SK-N-SH (cell line): ENCODE measurements around the gene CCDC27. TPM values are rescaled to one million over a fixed set of nuclear protein-coding genes. Genes with fewer than 3 reads are reported as not detected.

ENCODE experiments used
- CTCF ChIA-PET: fragments of 300-600, 350-600 bp; formaldehyde crosslinking; extraction: SDS; loops from one replicate; lab custom pipeline; 2021; lab: Yijun Ruan, JAX
- POLR2A ChIA-PET: fragments of 350-600 bp; sonication (Branson Sonifier 250); formaldehyde crosslinking; extraction: SDS; loops from one replicate; lab custom pipeline; 2020; ENCODE audit warnings: antibody characterized with exemption, inconsistent platforms; lab: Yijun Ruan, JAX
- DNase-seq: peaks from one replicate; pipeline ENCODE4 v3.0.0; 2012
- H2AFZ ChIP-seq: fragments of 200-600 bp; sonication (generic); 2 replicates; pipeline ENCODE4 v1.8.1; 2016; ENCODE audit warnings: antibody characterized with exemption, mild to moderate bottlenecking, low read depth
- H3F3A ChIP-seq: fragments of 200-600 bp; sonication (generic); replicated peaks from 2 replicates; pipeline ENCODE3; 2016; ENCODE audit warnings: antibody characterized with exemption, mild to moderate bottlenecking; ENCODE audit not compliant: insufficient read depth
- H3K27ac ChIP-seq, 2 experiments: fragments of 200-500 bp in 1 of 2; fragments of 200-600 bp in 1 of 2; sonication (Bioruptor generic) in 1 of 2; sonication (generic), shearing (Covaris generic) in 1 of 2; 2 replicates each; pipeline versions ENCODE4 v1.5.1 to v1.6.1; 2014 to 2016; ENCODE audit warnings: low read depth in 2 of 2, inconsistent platforms in 1 of 2, low read length in 1 of 2, mild to moderate bottlenecking in 1 of 2, mixed read lengths in 1 of 2
- H3K27me3 ChIP-seq: fragments of 200-600 bp; sonication (generic), shearing (Covaris generic); 2 replicates; pipeline ENCODE4 v1.6.1; 2016; ENCODE audit warnings: mixed run types; ENCODE audit not compliant: insufficient read depth
- H3K36me3 ChIP-seq, 2 experiments: fragments of 200-500 bp in 1 of 2; fragments of 200-600 bp in 1 of 2; sonication (Bioruptor generic) in 1 of 2; sonication (generic) in 1 of 2; replicated peaks in 1 of 2; 2 replicates each; pipeline versions ENCODE3 to v1.5.1; 2014 to 2016; ENCODE audit warnings: low read length in 1 of 2, mild to moderate bottlenecking in 1 of 2; ENCODE audit not compliant: insufficient read depth in 2 of 2, control insufficient read depth in 1 of 2
- H3K4me1 ChIP-seq, 2 experiments: fragments of 200-500 bp in 1 of 2; fragments of 200-600 bp in 1 of 2; sonication (Bioruptor generic) in 1 of 2; sonication (generic), shearing (Covaris generic) in 1 of 2; 2 replicates each; pipeline versions ENCODE4 v1.5.1 to v1.6.1; 2014 to 2016; ENCODE audit warnings: low read depth in 1 of 2, low read length in 1 of 2, mixed run types in 1 of 2; ENCODE audit not compliant: insufficient read depth in 2 of 2, control insufficient read depth in 1 of 2
- H3K4me2 ChIP-seq: fragments of 200-600 bp; sonication (generic), shearing (Covaris generic); 2 replicates; pipeline ENCODE4 v1.6.1; 2017; ENCODE audit warnings: mixed run types
- H3K4me3 ChIP-seq, 2 experiments: fragments of 200-500 bp in 1 of 2; fragments of 200-600 bp in 1 of 2; sonication (Bioruptor generic) in 1 of 2; sonication (generic), shearing (Covaris generic) in 1 of 2; 2 replicates each; pipeline versions ENCODE4 v1.5.1 to v1.8.1; 2014 to 2016; ENCODE audit warnings: low read depth in 2 of 2, inconsistent platforms in 1 of 2, low read length in 1 of 2, mild to moderate bottlenecking in 1 of 2, mixed read lengths in 1 of 2, moderate library complexity in 1 of 2
- H3K79me2 ChIP-seq: fragments of 200-600 bp; sonication (generic); 2 replicates; pipeline ENCODE4 v1.8.1; 2017; ENCODE audit warnings: mild to moderate bottlenecking; ENCODE audit not compliant: insufficient read depth
- H3K9ac ChIP-seq: fragments of 200-600 bp; sonication (generic); 2 replicates; pipeline ENCODE4 v1.6.1; 2017; ENCODE audit warnings: mixed run types
- H3K9me2 ChIP-seq: fragments of 200-600 bp; sonication (generic); 2 replicates; pipeline ENCODE4 v1.6.1; 2017; ENCODE audit warnings: mixed run types
- H3K9me3 ChIP-seq: fragments of 200-600 bp; sonication (generic); 2 replicates; pipeline ENCODE4 v1.6.1; 2017; ENCODE audit warnings: mixed run types, mild to moderate bottlenecking, moderate library complexity
- H4K20me1 ChIP-seq: fragments of 200-600 bp; sonication (generic); 2 replicates; pipeline ENCODE4 v1.6.1; 2017; ENCODE audit warnings: mild to moderate bottlenecking, mixed run types; ENCODE audit not compliant: insufficient read depth
- EP300 ChIP-seq, 2 experiments: IDR thresholded peaks; 2 replicates each; pipeline versions ENCODE4 v1.4.0 to v1.6.1; 2012; ENCODE audit warnings: borderline replicate concordance in 1 of 2, low read depth in 1 of 2, low read length in 1 of 2
- FOSL2 ChIP-seq: IDR thresholded peaks from 2 replicates; pipeline ENCODE4 v1.4.0; 2012; ENCODE audit warnings: low read depth, mild to moderate bottlenecking, moderate library complexity, borderline replicate concordance
- GATA2 ChIP-seq: sonication (generic); formaldehyde crosslinking; IDR thresholded peaks from 2 replicates; pipeline ENCODE4 v1.5.0; 2020; ENCODE audit warnings: mild to moderate bottlenecking, missing genetic modification reagents
- MEF2A ChIP-seq: IDR thresholded peaks from 2 replicates; pipeline ENCODE4 v1.4.0; 2012; ENCODE audit warnings: low read depth, borderline replicate concordance
- NRF1 ChIP-seq: IDR thresholded peaks from 2 replicates; pipeline ENCODE4 v1.6.1; 2012; ENCODE audit warnings: low read depth, mild to moderate bottlenecking, low read length
- RCOR1 ChIP-seq: fragments of 150-350 bp; IDR thresholded peaks from 2 replicates; pipeline ENCODE4 v1.6.1; 2017; ENCODE audit warnings: antibody characterized with exemption, low read length
- RFX5 ChIP-seq: IDR thresholded peaks from 2 replicates; pipeline ENCODE4 v1.6.1; 2012; ENCODE audit warnings: mild to moderate bottlenecking, improper control_type of control experiment, low read length
- TCF12 ChIP-seq: IDR thresholded peaks from 2 replicates; pipeline ENCODE4 v1.4.0; 2012
- WGBS: methylation state at CpG from one replicate; pipeline ENCODE4 v1.1.6; 2017; ENCODE audit warnings: low lambda C conversion rate; 5-methylcytosine and 5-hydroxymethylcytosine counted together
- polyA plus RNA-seq, 3 experiments: library from polyadenylated mRNA; depleted of rRNA; stranded (reverse); fragments of >200 nt; gene quantifications; 2 replicates each; pipeline ENCODE4 v1.2.3, GENCODE V29; 2012
- small RNA-seq, 7 experiments: library from RNA; depleted of rRNA; stranded (forward); fragments of <200 nt; gene quantifications; one replicate each; pipeline ENCODE3, GENCODE V24; 2012
- TF ChIP-seq, protein P1 (sequence below): IDR thresholded peaks from 2 replicates; pipeline ENCODE4 v1.6.1; 2012; ENCODE audit warnings: mild to moderate bottlenecking, low read depth, low read length, moderate library complexity
- TF ChIP-seq, protein P2 (sequence below): IDR thresholded peaks from 2 replicates; pipeline ENCODE4 v1.4.0; 2012; ENCODE audit warnings: low read depth, borderline replicate concordance

Gene CCDC27
- polyA plus RNA-seq, 1 of the 3 experiments (the other 2 are of a cell fraction), result not detected

DNA sequence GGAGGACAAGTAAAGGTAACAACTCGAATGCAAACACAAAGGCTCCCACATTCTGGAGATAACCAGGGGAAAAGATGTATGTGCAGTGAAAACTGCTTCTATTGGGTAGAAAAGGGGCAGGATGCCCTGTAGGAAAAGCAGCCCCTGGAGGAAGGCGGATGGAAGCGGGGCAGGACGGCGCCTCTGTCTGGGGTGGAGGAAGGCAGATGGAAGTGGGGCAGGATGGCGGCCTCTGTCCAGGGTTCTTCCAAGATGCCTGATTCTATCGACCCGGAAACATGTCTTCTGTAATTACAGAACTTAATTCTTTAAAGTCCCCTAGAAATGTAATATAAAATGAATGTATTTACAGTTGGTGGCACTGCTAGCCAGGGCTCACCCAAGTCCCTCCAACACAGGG, 68.1 kb downstream of the CCDC27 start:
- no peaks in the 10 kb centered on the region for H3K79me2 ChIP-seq
- no peaks in the 10 kb centered on the region for H4K20me1 ChIP-seq
- H3K4me1 ChIP-seq, result peaks cover 0 to 43% of the 10 kb centered on the region in 2 experiments; a peak in 2 of 4 replicates
- H3K9ac ChIP-seq, result no peak overlapping the region
- no peak overlapping the region for H3K4me3 ChIP-seq
- no peaks in the 10 kb centered on the region for H3K9me3 ChIP-seq
- no peaks in the 10 kb centered on the region for H3F3A ChIP-seq
- 95% methylated on average over 8 of the region's 8 CpGs for WGBS
- peaks cover 0 to 36% of the 10 kb centered on the region in 2 experiments for H3K36me3 ChIP-seq
- no peak overlapping the region for H3K4me2 ChIP-seq
- H3K9me2 ChIP-seq, result no peaks in the 10 kb centered on the region
- peak overlapping the region in 1 of 2 experiments; percentile 99; a peak in 2 of 4 replicates for H3K27ac ChIP-seq
- DNase-seq, result no peak
- CTCF ChIA-PET, result interaction anchor here (0.9 kb wide), 1 partner anchor 79 kb away, joined by 3 read pairs; no protein-coding TSS in a partner anchor
- H2AFZ ChIP-seq, result no peak overlapping the region
- H3K27me3 ChIP-seq, result no peaks in the 10 kb centered on the region
- TF ChIP-seq RFX5 (no peak), TCF12 (no peak)
- TF ChIP-seq, protein P1, sequence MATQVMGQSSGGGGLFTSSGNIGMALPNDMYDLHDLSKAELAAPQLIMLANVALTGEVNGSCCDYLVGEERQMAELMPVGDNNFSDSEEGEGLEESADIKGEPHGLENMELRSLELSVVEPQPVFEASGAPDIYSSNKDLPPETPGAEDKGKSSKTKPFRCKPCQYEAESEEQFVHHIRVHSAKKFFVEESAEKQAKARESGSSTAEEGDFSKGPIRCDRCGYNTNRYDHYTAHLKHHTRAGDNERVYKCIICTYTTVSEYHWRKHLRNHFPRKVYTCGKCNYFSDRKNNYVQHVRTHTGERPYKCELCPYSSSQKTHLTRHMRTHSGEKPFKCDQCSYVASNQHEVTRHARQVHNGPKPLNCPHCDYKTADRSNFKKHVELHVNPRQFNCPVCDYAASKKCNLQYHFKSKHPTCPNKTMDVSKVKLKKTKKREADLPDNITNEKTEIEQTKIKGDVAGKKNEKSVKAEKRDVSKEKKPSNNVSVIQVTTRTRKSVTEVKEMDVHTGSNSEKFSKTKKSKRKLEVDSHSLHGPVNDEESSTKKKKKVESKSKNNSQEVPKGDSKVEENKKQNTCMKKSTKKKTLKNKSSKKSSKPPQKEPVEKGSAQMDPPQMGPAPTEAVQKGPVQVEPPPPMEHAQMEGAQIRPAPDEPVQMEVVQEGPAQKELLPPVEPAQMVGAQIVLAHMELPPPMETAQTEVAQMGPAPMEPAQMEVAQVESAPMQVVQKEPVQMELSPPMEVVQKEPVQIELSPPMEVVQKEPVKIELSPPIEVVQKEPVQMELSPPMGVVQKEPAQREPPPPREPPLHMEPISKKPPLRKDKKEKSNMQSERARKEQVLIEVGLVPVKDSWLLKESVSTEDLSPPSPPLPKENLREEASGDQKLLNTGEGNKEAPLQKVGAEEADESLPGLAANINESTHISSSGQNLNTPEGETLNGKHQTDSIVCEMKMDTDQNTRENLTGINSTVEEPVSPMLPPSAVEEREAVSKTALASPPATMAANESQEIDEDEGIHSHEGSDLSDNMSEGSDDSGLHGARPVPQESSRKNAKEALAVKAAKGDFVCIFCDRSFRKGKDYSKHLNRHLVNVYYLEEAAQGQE, result no peak
- TF ChIP-seq, all 33 proteins: peak for 0
- POLR2A ChIA-PET, result interaction anchor here (1.5 kb wide), 1 partner anchor 45 kb away, joined by 7 read pairs; no protein-coding TSS in a partner anchor

DNA sequence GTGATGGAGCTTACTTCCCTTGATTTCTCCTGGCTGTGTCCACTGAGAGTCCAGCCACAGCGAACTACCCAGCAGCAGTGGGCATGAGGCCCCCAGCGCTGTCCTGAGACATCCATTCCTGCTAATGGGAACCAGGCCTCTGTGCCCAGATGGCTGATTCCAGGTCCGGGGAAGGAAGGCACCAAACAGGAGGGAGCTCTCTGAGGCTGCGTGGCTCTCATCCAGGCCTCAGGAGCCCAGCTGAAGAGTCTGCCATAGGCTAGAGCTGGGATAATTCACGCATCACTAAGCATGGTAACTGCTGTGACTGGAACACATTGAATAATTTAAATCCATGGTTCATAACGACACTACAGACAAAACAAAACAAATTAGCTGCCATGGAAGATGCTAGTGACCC, 68.8 kb downstream of the CCDC27 start:
- Histone ChIP-seq H3K79me2 (no peaks in the 10 kb centered on the region), H3K9ac (no peak overlapping the region), H3F3A (no peaks in the 10 kb centered on the region), H3K27ac (peak overlapping the region in 1 of 2 experiments; percentile 99; a peak in 2 of 4 replicates), H3K9me2 (no peaks in the 10 kb centered on the region), H3K4me1 (peaks cover 0 to 43% of the 10 kb centered on the region in 2 experiments; a peak in 2 of 4 replicates), H3K4me2 (no peak overlapping the region), H4K20me1 (no peaks in the 10 kb centered on the region), H3K27me3 (no peaks in the 10 kb centered on the region), H3K9me3 (no peaks in the 10 kb centered on the region), H2AFZ (no peak overlapping the region), H3K36me3 (peaks cover 0 to 43% of the 10 kb centered on the region in 2 experiments), H3K4me3 (no peak overlapping the region)
- ChIA-PET CTCF (interaction anchor here (0.7 to 3.1 kb wide), 7 partner anchors 18 to 676 kb away, joined by 3 to 10 read pairs (median 3); no protein-coding TSS in a partner anchor), POLR2A (interaction anchor here (0.6 to 1.5 kb wide), 2 partner anchors 46 to 193 kb away, joined by 3 to 7 read pairs; no protein-coding TSS in a partner anchor)
- peak; percentile 95 for DNase-seq
- 61% methylated on average over 5 of the region's 6 CpGs for WGBS
- TF ChIP-seq, protein P2, sequence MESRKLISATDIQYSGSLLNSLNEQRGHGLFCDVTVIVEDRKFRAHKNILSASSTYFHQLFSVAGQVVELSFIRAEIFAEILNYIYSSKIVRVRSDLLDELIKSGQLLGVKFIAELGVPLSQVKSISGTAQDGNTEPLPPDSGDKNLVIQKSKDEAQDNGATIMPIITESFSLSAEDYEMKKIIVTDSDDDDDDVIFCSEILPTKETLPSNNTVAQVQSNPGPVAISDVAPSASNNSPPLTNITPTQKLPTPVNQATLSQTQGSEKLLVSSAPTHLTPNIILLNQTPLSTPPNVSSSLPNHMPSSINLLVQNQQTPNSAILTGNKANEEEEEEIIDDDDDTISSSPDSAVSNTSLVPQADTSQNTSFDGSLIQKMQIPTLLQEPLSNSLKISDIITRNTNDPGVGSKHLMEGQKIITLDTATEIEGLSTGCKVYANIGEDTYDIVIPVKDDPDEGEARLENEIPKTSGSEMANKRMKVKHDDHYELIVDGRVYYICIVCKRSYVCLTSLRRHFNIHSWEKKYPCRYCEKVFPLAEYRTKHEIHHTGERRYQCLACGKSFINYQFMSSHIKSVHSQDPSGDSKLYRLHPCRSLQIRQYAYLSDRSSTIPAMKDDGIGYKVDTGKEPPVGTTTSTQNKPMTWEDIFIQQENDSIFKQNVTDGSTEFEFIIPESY, result no peak
- TF ChIP-seq TCF12 (0 out of 2 replicates have a peak, but pooled peaks have one; percentile 10), GATA2 (CRISPR knock-in tag) (peak; percentile 45; the same call in 1 of the 2 replicates), MEF2A (no peak), NRF1 (peak; percentile 73; the same call in 1 of the 2 replicates), EP300 (IDR thresholded peaks at IDR 0.05; ENCODE audit: borderline replicate concordance in 1 of 2, low read depth in 1 of 2, low read length in 1 of 2) (no peak; a peak in 1 of 4 replicates), FOSL2 (no peak), RFX5 (peak; percentile 92), RCOR1 (0 out of 2 replicates have a peak, but pooled peaks have one; percentile 39)
- TF ChIP-seq, all 33 proteins: peak for 5

Small RNA genes within 50 kb of the gene (small RNA-seq; reads per million reads assigned to genes)
- gene RF02197 (0 reads per million in 7 experiments), gene RN7SL574P (0 to 0.06 (median 0) reads per million in 7 experiments)

Other genes with a start within 250 kb of the CCDC27 start
- gene MEGF6, start 140.9 kb upstream of the CCDC27 start, polyA plus RNA-seq (2012; rRNA removed), result 5.8 and 7.6 TPM in 2 replicates
- 25.9 and 35.5 TPM in 2 replicates for gene TPRG1L, start 127.4 kb upstream of the CCDC27 start, polyA plus RNA-seq (2012; rRNA removed)
- gene WRAP73, start 102.3 kb upstream of the CCDC27 start, polyA plus RNA-seq (2012; rRNA removed), result 61.9 and 67.8 TPM in 2 replicates
- gene TP73, start 99.9 kb upstream of the CCDC27 start, polyA plus RNA-seq (2012; rRNA removed), result 0.21 and 0.64 TPM in 2 replicates
- 5.9 and 6.1 TPM in 2 replicates for gene SMIM1, start 20.3 kb downstream of the CCDC27 start, polyA plus RNA-seq (2012; rRNA removed)
- 26.9 and 34.6 TPM in 2 replicates for gene LRRC47, start 44.0 kb downstream of the CCDC27 start, polyA plus RNA-seq (2012; rRNA removed)
- 19.2 and 22.7 TPM in 2 replicates for gene CEP104, start 104.8 kb downstream of the CCDC27 start, polyA plus RNA-seq (2012; rRNA removed)
- gene DFFB, start 105.0 kb downstream of the CCDC27 start, polyA plus RNA-seq (2012; rRNA removed), result 8.2 and 8.9 TPM in 2 replicates
- gene C1orf174, start 147.8 kb downstream of the CCDC27 start, polyA plus RNA-seq (2012; rRNA removed), result 21.4 and 22.8 TPM in 2 replicates